ENCODE measurements around the gene INTS7. TPM values are rescaled to one million over a fixed set of nuclear protein-coding genes. Genes with fewer than 3 reads are reported as not detected.

INTS7 gene
- total RNA-seq, 1 experiment from 2014 or later, result 45.0 TPM

- intact Hi-C loops (cut with micrococcal nuclease; ENCODE audit: unreplicated experiment), result no loop called here
- DNase-seq (ENCODE audit: low spot score), result no peak
- no TSS peak for BruUV-seq (replicated peaks)
Observed at GRCh38 chr1:211951856-211952255, 83.5 kb downstream of the INTS7 start.

GRCh38 chr1:211948377-211948776 lies 87.0 kb downstream of the INTS7 start:
- DNase-seq (ENCODE audit: low spot score), result no peak
- no TSS peak for BruUV-seq (replicated peaks)
- Histone ChIP-seq H3K27me3 (replicated peaks; ENCODE audit: insufficient read depth, low read depth, low read length, poor library complexity) (no peaks in the 10 kb centered on the region), H3K36me3 (ENCODE audit: insufficient read depth, low read length, poor library complexity, severe bottlenecking) (peaks cover 3% of the 10 kb centered on the region), H3K4me1 (ENCODE audit: insufficient read depth, low read length, poor library complexity, severe bottlenecking) (no peaks in the 10 kb centered on the region), H3K4me3 (ENCODE audit: low read depth, low read length, poor library complexity, severe bottlenecking) (no peak overlapping the region), H3K9me3 (ENCODE audit: low read depth, low read length, poor library complexity, severe bottlenecking) (no peaks in the 10 kb centered on the region), H3K27ac (ENCODE audit: low read depth, low read length, poor library complexity, severe bottlenecking) (no peak overlapping the region)
- ChIA-PET POLR2A (ENCODE audit: low non-redundant PET) (no interaction called here), CTCF (no interaction called here)
- no peak for TF ChIP-seq EZH2 (IDR thresholded peaks at IDR 0.05; ENCODE audit: borderline replicate concordance, low read depth, low read length, poor library complexity, severe bottlenecking)
- TF ChIP-seq CTCF (conservative IDR thresholded peaks at IDR 0.05; ENCODE audit: low read depth, low read length), result no peak
- intact Hi-C loops (cut with micrococcal nuclease; ENCODE audit: unreplicated experiment), result loop anchor here (10.0 kb wide), 1 partner anchor 254 kb away; no protein-coding TSS in a partner anchor

More at GRCh38 chr1:211951856-211952255, 83.5 kb downstream of the INTS7 start:
- H3K36me3 ChIP-seq (ENCODE audit: insufficient read depth, low read length, poor library complexity, severe bottlenecking), result no peaks in the 10 kb centered on the region
- ChIA-PET POLR2A (ENCODE audit: low non-redundant PET) (no interaction called here), CTCF (interaction anchor here (0.7 kb wide), 1 partner anchor 271 kb away, joined by 3 read pairs; no protein-coding TSS in a partner anchor)
- H3K4me3 ChIP-seq (ENCODE audit: low read depth, low read length, poor library complexity, severe bottlenecking), result no peak overlapping the region
- no peaks in the 10 kb centered on the region for H3K4me1 ChIP-seq (ENCODE audit: insufficient read depth, low read length, poor library complexity, severe bottlenecking)
- H3K27me3 ChIP-seq (replicated peaks; ENCODE audit: insufficient read depth, low read depth, low read length, poor library complexity), result no peaks in the 10 kb centered on the region
- no peak overlapping the region for H3K27ac ChIP-seq (ENCODE audit: low read depth, low read length, poor library complexity, severe bottlenecking)
- no peaks in the 10 kb centered on the region for H3K9me3 ChIP-seq (ENCODE audit: low read depth, low read length, poor library complexity, severe bottlenecking)
- TF ChIP-seq EZH2 (IDR thresholded peaks at IDR 0.05; ENCODE audit: borderline replicate concordance, low read depth, low read length, poor library complexity, severe bottlenecking) (no peak), CTCF (conservative IDR thresholded peaks at IDR 0.05; ENCODE audit: low read depth, low read length) (no peak)

GRCh38 chr1:211947396-211948295 lies 87.7 kb downstream of the INTS7 start:
- no peaks in the 10 kb centered on the region for H3K27me3 ChIP-seq (replicated peaks; ENCODE audit: insufficient read depth, low read depth, low read length, poor library complexity)
- ChIA-PET CTCF (no interaction called here), POLR2A (ENCODE audit: low non-redundant PET) (no interaction called here)
- H3K9me3 ChIP-seq (ENCODE audit: low read depth, low read length, poor library complexity, severe bottlenecking), result no peaks in the 10 kb centered on the region
- intact Hi-C loops (cut with micrococcal nuclease; ENCODE audit: unreplicated experiment), result loop anchor here (10.0 kb wide), 1 partner anchor 253 kb away; no protein-coding TSS in a partner anchor
- BruUV-seq (replicated peaks), result no TSS peak
- TF ChIP-seq CTCF (conservative IDR thresholded peaks at IDR 0.05; ENCODE audit: low read depth, low read length), result no peak
- no peak for TF ChIP-seq EZH2 (IDR thresholded peaks at IDR 0.05; ENCODE audit: borderline replicate concordance, low read depth, low read length, poor library complexity, severe bottlenecking)
- DNase-seq (ENCODE audit: low spot score), result no peak
- H3K4me1 ChIP-seq (ENCODE audit: insufficient read depth, low read length, poor library complexity, severe bottlenecking), result no peaks in the 10 kb centered on the region
- no peak overlapping the region for H3K4me3 ChIP-seq (ENCODE audit: low read depth, low read length, poor library complexity, severe bottlenecking)
- H3K36me3 ChIP-seq (ENCODE audit: insufficient read depth, low read length, poor library complexity, severe bottlenecking), result peaks cover 3% of the 10 kb centered on the region
- no peak overlapping the region for H3K27ac ChIP-seq (ENCODE audit: low read depth, low read length, poor library complexity, severe bottlenecking)

All from A673 (cell line).